ENCODE results near the gene CHMP1A.
"Not testable (repeated sequence)": the region's sequence is repeated elsewhere in the genome, so short reads cannot be mapped to it uniquely, and the experiment has no call there.

Gene CHMP1A

GRCh38 chr16:89691986-89692569, 34.6 kb upstream of the CHMP1A start:
- no peak for DNase-seq

- no peak for DNase-seq
These were observed 33.9 kb upstream of the CHMP1A start for GRCh38 chr16:89691231-89691985.

DNA sequence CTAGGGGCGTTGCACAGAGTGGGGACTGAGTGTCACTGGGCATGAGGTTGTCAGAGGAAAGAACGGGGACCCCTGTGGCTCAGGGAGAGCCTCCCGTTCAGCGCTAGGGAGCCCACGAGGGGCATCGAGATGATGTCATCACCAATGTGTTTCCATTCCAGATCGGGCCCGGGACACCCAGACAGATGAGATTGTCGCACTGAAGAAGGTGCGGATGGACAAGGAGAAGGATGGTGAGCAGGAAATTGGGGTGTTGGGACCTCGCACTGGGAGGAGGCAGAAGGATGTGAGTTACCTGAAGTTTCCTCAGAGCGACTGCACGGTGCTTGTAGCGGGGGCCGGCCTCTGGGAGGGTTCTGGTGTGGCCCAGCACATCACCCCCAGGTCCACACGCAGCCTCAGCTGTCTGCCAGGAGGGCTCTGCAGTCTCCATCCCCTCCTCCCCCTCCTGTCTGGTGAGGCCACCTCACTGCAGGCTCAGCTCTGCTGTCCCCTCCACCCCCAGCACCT, 32.9 kb upstream of the CHMP1A start:
- DNase-seq = no peak

DNA sequence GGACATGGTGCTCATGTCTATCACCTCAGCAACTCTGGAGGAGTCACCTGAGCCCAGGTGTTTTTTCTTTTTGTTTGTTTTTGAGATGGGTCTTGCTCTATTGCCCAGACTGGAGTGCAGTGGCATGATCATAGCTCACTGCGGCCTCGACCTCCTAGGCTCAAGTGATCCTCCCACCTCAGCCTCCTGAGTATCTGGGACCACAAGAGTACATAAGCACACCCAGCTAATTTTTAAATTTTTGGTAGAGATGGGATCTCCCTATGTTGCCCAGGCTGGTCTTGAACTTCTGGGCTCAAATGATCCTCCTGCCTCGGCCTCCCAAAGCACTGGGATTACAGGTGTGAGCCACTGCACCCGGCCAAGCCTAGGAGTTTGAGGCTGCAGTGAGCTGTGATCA, 32.1 kb upstream of the CHMP1A start:
- DNase-seq = not testable (repeated sequence)

- DNase-seq = no peak
These were observed 31.6 kb upstream of the CHMP1A start for GRCh38 chr16:89689142-89689541.

DNA sequence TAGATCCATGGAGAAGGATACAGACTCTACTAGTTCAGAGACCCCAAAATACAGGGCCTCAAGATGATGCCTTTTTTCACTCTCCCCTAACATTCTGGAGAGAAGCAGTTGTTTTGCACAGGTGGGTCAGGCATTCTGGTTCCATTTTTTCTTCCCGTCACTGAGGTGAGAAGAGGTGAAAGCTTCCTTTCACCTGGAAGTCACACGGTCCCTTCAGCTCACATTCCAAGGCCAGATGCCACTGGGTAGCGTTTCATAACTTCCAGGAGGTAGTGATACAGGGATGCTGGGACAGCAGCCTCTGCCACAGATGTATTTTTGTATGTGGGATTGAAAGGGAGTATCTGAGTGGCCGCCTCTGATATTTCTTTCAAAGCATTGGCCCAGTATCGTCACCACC, 30.9 kb upstream of the CHMP1A start:
- DNase-seq = no peak

GRCh38 chr16:89687092-89687940, 29.8 kb upstream of the CHMP1A start:
- no peak for DNase-seq

- peak; percentile 41 for DNase-seq
These were observed 29.1 kb upstream of the CHMP1A start, which contains the start of gene CDK10 for GRCh38 chr16:89686520-89687091. Gene CDK10 (plus strand): TSS chr16:89686689. CDS start chr16:89686711, 22 bp downstream.

GRCh38 chr16:89685916-89686315, 28.4 kb upstream of the CHMP1A start:
- no peak for DNase-seq

DNA sequence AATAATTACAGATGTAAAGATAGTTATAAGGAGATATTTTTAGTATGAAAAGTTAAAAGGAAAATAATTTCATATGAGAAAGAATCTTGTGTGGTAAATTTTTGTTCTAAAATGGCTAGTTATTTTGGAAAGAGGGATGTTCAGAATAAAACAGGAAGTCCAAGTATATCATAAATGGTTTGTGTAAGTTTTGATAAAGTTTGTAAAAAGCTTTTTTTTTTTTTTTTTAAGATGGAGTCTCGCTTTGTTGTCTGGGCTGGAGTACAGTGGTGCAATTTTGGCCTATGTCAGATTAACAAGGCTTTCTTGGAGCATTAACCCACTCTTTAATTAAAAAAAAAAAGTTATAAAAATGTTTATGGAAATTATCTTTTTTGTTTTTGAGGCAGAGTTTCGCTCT, 20.8 kb upstream of the CHMP1A start:
- DNase-seq = no peak

GRCh38 chr16:89672177-89672941, 14.9 kb upstream of the CHMP1A start:
- DNase-seq = no peak

GRCh38 chr16:89671565-89671964, 14.1 kb upstream of the CHMP1A start:
- not testable (repeated sequence) for DNase-seq

DNA sequence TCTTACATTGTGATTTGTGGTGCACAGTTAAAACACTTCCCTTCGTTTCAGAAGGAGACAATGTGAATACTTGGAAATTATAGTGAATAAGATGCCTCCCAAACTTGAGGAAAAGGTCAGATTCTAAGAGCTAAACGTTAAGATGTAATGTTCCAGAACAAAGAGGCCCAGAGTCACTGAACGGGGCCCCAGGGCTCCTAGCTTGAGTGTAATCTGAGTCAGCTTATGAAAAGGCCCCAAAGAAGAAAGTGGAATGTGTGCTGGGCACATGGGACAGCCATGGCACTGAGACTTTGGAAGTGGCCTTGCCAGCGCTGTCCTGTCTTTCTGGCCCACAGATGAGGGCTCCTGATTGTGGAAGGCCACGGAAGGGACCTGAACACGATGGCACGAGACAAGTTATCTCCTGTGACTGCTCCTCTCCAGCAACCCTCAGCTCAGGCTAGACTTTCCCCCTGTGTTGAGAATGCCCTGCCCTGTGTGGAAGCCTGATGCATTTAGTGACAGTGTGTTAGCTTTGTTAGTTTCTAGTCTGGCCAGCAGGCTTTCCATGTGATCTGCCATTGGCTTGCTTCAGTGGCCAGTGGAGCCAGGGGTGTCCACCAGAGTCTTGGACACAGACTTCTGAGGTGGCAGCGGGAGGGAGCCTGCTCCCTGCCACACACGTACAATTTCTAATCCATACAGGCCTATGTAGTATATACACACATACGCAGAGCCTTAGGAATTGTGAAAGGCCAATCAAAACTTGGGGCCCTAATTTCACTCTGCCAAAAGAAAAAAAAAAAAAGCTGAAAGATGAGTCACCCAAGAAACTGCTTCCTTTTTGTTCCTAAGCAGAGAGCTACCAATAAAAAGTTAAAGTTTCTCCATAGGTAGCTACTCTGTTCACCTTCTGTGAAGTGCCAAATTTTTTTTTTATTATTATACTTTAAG, 13.3 kb upstream of the CHMP1A start:
- DNase-seq = no peak

DNA sequence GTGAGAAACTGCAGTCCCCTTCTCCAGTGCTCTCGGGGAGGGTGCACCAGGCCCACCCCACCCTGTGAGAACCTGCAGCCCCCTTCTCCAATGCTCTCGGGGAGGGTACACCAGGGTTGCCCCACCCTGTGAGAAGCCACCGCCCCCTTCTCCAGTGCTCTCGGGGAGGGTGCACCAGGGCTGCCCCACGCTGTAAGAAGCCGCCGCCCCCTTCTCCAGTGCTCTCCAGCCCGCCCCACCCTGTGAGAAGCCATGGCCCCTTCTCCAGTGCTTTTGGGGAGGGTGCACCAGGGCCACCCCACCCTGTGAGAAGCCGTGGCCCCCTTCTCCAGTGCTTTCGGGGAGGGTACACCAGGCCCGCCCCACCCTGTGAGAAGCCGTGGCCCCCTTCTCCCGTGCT, 12.2 kb upstream of the CHMP1A start:
- DNase-seq = no peak

DNA sequence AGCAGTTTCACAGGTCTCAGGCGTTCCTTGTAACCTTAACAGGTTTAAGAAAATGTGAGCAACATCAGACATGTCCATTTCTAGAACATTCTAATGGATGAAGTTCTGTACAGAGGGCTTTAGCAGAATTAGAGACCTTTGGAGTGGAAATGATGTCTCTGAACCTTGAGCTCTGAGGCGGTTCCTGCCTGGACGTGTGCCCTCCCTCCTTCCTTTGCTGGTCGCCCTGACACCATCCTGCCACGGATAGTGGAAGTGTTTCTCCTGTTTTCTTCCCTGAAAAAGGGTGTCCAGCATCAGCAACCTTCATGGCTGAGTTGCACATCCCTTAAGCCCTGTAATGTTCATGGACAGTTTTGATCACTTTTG, 11.3 kb upstream of the CHMP1A start:
- no peak for DNase-seq

DNA sequence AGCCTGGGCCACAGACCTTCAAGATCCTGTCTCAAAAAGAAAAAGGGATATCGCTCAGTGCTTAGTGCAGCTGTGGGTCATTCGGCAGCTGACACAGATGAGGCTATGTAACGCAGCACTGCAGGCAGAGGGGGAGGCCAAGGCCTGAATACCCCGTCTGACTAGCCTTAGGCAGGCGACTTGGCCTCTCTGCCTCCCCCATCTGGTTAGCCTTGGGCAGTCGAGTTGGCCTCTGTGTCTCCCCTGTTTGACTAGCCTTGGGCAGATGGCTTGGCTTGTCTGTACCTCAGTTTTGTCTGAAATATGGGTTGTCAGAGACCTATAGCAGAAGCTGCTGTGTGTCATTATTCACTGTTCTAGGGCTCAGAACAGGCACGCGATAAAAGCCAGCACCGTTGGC, 10.1 kb upstream of the CHMP1A start:
- DNase-seq = no peak

DNA sequence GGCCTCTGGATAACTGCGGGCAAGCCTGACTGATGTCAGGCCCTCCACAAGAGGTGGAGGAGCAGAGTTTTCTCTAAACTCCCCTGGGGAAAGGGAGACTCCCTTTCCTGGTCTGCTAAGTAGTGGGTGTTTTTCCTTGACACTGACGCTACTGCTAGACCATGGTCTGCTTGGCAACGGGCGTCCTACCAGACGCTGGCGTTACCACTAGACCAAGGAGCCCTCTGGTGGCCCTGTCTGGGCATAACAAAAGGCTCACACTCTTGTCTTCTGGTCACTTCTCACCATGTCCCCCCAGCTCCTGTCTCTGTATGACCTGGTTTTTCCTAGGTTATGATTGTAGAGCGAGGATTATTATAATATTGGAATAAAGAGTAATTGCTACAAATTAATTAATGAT, 9.5 kb upstream of the CHMP1A start:
- not testable (repeated sequence) for DNase-seq

- DNase-seq = not testable (repeated sequence)
These were observed 6.7 kb upstream of the CHMP1A start for GRCh38 chr16:89664238-89664637.

DNA sequence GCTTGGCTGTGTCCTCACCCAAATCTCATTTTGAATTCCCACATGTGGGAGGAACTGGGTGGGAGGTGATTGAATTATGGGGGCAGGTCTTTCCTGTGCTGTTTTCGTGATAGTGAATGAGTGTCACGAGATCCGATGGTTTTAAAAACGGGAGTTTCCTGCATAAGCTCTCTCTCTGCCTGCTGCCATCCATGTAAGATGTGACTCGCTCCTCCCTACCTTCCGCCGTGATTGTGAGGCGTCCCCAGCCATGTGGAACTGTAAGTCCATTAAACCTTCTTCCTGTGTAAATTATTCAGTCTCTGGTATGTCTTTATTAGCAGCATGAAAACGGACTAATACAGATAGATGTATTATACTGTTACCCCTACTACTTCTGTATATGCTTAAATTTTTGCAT, 3.7 kb upstream of the CHMP1A start:
- no peak for DNase-seq

DNA sequence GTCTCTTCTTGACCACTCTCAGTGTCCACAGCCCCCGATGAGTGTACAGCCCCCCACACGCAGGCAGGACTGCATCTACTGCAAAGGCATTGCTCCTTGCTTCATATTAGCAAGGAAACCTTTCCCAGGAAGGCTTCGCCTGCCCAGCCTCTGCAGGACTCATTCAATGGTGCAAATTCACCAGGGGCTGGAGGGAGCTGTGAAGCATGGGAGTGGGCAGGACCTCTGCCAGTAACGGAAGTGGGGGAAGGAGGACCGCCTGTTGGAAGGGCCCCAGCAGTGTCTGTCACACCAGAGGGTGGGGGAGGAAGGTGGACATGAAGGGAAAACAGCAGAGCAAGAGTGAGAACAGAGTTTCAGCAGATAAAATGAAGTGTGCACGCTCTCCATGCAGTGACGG, 2.6 kb upstream of the CHMP1A start:
- no peak for DNase-seq

DNA sequence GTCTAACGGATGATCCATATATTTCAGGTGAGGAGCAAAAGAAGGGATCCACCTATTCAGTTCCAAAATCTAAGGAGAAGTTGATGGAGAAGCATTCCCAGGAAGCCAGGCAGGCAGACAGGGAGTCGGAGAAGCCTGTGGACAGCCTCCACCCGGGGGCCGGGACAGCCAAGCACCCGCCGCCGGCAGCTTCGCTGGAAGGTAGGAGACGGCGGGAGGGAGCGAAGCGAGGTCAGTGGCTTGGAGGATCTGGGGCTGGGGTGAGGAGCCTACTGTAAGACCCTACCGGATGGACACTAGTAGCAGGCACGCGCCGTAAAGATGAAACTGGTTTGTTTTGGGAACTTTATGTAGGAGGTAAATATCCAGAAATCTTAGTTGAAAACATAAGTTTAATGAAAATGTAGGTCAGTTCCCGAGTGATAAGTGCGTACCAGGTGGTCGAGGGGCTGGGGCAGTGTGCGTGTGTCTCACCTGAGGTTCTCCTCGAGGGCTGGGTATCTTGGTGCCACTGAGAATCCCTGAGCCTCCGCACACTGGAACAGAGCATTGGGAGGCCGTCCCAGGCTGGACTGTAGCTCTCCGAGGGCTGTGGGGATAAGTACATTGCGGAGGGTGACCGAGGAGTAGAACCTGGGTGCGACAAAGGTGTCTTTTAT, 842 bp upstream of the CHMP1A start:
- DNase-seq = no peak
